ENCODE measurements around the gene CNNM2.
"Not testable (repeated sequence)": the region's sequence is repeated elsewhere in the genome, so short reads cannot be mapped to it uniquely, and the experiment has no call there.

Gene CNNM2

DNA sequence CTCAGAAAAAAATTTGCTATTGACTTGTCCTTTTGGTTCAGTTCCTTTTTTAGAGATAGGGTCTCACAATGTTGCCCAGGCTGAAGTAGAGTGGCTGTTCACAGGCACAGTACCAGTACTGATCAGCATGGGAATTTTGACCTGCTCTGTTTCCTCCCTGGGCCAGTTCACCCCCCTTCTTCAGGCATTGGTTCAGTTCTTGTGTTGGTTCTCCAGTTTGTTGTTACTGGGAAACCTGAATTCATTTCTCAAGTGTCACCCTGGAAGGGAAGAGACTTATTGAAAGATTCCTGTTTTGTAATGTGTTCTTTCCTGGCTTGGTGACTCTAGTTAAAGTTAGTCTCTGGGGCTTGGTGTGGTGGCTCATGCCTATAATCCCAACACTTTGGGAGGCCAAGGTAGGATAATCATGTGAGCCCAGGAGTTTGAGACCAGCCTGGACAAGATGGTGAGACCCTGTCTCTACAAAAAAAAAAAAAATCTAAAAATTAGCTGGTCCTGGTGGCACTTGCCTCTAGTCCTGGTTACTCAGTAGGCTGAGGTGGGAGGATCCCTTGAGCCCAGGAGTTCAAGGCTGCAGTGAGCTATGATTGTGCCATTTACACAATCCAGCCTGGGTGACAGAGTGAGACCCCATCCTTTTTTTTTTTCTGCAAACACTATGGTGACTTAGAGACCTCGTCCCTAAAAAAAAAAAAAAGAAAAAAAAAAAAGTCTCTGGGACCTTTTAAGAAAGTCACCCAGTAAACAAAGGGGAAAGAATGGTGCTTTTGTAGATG lies 52.7 kb downstream of the CNNM2 start:
- no peak for DNase-seq

DNA sequence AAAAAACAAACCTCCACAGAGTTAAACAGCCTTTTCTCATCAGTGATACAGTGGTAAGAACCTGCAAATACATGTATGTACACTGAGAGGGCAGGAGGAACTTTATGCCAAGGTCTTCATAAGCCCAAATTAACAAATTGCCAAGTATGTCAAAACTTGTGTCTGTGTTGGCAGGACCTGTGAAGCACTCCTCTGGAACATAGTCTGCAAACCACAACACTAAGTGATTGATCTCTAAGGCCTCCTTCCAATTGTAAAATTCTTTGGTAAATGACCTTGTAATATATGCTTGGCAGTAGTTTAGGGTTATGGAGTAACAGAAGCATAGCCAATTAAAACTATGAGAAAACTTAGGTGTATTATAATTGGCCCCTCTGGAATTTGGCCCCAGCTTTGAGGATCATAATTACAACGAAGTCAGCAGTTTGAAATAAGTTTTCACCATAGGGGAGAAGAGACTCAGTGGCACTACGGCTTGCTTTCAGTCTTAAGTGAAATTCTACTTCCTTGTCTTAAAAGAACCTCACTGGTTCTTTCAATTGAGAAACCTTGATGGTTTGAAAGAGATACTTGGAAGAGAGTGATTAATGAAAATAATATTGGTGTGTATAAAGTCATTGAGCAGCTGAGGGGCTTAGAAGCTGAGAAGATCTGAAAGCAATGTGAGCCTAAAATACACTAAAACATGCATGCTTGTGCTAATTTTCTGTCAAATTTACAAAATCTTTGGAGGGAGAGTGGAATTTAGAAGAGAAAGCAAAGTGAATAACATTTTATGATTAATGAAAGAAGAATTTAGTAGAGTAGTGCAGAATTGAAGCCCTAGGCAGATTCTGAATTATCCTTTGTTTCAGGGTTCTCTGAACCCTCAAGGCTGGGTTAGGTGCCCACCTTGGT lies 57.6 kb downstream of the CNNM2 start:
- no peak for DNase-seq

DNA sequence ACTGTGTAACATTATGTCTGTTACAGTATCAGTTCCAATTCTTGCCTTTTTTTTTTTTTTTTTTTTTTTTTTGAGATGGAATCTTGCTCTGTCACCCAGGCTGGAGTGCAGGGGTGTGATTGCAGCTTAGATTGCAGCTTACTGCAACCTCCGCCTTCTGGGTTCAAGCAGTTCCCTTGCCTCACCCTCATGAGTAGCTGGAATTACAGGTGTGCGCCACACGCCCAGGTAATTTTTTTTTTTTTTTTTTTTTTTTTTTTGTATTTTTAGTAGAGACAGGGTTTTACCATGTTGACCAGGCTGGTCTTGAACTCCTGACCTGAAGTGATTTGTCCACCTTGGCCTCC lies 58.3 kb downstream of the CNNM2 start:
- not testable (repeated sequence) for DNase-seq

DNA sequence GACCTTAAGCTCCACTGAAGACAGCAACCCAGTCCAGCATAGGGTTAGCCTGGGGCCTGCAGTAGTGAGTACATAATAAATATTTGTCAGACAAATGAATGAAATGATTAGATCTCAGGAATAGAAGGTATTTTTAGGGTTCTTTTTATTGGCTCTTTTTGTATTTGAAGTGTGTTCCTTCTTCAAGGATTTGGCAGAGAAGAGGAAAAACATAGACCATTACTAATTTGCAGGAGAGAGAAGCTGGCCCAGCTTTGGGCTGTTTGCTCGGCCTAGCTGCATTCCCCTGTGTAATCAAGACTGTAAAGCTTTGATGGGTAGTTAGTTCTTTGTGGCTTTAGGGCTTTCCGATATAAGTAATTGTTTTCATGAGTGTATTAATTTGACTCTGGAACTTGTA lies 64.2 kb downstream of the CNNM2 start:
- DNase-seq: no peak

DNA sequence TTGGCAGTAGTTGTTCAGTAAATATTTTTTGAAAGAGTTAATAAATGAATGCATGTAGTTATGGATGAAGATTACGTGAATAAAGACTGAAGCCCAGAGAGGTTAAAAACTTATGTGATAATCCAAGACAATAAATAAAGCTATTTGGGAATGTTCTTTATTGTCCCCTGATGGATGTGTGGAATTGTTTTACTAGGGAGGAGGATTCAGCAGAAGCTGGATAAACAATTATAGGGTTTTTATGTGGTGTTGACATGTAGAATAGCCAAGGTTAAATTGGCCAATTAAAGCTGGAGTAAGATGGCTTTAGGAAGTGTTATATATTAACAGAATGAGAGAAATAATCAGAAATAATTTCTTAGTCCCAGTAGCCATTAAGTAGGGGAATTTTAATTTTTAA lies 66.0 kb downstream of the CNNM2 start:
- no peak for DNase-seq

DNA sequence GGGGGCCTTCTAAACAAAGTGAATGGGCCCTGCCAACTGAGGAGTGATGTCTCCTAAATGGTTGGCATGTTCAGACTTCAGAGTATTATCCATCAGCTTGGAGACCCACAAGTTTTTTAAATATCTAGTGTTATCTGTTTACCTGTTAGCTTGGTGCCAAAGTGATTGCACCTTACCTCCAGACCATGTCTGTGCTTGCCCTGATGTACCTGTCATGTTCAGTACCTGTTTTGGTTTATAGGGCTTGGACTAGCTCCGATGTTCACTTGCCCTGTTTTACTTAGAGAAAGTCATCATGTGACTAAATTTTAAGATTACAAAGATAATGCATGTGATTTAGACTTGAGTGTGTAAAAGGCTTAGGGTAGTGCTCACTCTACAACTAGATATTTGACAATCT lies 67.7 kb downstream of the CNNM2 start:
- no peak for DNase-seq

DNA sequence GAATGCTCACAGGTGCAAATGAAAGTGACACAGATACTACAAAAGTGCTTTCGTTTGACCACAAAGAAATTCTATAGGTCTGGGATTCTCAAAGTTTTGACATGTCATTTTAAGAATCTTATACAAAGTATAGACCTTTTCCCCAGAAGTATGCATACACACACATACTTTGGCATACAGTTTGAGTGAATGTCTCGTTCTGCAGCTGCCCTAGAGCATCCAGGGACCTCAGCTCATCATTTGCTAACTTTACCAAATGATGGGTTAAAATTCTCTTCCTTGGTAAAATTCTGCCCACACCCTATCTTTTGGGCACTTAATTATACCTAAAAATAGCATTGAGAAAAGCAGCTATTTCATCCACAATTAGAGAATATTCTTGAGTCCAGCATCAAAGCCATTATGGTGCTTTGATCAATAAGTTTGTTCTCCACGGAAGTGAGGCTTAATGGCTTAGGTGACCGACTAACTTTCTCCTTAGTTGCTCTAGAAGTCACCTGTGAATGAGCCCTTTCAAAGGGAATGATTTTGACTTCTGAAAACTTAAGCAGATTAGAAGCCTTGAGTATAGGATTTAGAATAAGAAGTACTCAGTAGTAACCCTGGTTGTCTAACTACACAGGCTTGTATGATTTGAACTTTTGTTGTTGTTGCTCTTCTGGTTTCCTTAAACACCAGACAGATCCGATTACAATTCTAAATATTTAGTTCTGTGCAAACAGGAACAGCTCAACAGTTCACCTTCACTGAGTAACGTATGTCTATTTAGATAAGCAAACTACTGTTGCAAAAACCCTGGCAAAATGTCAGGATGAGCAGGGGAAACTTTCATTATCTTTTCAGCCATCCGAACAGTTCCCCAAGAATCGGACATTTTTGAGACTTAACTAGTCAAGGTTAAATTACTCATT lies 70.6 kb downstream of the CNNM2 start:
- DNase-seq: no peak

DNA sequence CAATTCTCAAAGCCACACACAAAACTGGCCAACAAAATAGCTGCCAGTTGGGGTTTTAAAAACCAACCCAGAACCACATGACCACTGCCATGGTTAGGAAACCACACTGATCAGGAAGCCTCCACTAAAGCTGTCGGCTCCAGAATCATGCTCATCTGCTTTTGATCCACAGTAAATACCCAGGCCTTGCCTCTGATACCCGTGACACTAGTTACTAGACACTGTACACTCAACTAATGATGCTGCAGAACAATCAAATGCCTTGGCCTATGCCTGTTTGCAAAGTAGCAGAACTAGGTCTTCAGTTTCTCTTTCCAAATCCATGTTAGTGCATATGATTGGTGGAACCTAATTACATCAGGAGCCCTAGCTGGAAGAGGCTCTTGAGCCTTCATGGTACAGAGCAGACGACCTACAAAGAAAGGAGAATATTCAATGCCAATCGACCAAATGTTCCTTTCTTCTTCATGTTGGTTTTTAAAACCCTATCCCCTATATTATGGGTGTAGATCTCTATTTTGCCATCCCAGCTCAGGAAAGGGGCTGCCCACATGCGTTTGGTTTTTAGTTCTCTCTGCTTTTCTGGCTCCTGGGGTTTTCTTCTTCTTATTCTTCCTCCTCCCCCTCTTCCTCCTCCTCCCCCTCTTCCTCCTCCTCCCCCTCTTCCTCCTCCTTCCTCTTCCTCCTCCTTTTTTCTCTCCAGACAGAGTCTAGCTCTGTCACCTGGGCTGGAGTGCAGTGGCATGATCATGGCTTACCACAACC lies 76.6 kb downstream of the CNNM2 start:
- DNase-seq: no peak

DNA sequence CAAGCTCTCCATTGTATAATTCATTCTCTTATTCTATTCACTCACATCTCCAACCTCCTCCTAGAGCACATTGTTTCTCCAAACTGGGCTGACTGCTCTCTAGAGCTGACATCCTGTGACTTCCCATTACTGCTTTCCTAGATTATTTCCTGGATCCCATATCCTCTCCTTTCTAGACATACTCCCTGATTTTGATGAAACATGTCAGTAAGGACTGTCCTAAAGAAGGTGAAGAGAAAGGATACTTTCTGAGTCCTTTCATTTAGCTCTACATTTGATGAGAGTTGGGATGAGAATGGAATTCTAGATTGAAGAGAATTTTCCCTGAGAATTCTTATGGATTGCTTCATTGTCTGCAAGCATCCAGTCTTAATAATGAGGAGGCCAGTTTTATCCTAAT lies 78.8 kb downstream of the CNNM2 start:
- DNase-seq: no peak

DNA sequence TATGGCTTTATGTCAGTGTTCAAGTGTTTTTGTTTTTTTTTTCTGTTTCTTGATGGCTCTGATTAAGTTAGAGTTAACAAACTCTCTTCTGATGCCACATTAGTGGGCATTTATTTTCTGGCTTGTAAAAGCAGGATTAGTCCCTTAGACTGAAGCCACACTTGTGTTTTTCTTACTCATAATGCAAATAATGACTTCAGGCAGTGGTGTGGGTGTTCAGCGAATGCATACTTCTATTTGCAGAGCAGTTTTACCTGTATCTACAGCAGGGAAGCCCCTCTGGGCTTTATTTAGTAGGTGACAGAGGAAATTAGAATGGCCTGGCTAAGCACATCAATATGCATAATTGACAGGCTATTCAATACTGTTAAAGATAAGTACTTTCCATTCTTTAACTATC lies 79.9 kb downstream of the CNNM2 start:
- no peak for DNase-seq

DNA sequence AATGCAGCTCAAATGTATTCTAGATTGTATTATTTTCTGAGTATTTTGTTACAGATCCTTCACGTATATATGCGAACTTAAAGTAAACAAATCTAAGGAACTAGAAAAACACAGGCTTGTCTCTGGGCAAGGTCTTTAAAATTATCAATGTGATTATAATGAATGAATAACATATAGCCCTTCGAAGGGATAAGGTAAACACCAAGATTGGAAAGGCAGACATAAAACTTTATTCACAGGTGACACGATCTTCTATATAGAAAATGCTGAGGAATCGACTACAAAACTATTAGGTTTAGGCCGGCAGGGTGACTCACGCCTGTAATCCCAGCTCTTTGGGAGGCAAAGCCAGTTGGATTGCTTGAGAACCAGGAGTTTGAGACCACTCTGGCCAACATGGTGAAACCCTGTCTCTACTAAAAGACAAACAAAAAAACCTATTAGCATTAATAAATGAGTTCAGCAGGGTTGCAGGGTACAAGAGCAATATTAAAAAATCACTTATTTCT lies 80.4 kb downstream of the CNNM2 start:
- no peak for DNase-seq

DNA sequence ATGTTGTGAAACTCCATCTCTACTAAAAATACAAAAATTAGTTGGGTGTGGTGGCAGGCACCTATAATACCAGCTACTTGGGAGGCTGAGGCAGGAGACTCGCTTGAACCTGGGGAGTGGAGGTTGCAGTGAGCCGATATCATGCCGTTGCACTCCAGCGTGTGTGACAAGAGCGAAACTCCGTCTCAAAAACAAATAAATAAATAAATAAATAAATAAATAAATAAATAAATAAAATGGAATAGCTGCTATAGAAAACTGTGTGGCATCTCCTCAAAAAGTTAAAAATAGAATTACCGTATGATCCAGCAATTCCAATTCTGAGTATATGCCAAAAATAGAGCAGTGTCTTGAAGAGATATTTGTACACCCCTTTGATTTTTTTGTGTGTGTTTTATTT lies 82.0 kb downstream of the CNNM2 start:
- not testable (repeated sequence) for DNase-seq

DNA sequence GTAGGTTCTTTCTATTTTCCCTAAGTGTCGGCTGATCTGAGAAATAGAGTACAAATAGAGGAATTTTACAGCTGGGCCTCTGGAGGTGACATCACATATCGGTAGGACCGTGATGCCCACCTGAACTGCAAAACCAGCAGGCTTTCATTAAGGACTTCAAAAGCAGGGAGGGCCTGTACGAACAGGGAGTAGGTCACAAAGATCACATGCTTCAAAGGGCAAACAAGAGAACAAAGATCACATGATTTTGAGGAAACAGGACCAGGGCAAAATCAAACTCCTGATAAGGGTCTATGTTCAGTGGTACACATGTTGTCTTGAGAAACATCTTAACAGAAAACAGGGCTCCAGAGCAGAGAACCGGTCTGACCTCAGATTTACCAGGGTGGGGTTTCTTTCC lies 88.9 kb downstream of the CNNM2 start:
- no peak for DNase-seq

DNA sequence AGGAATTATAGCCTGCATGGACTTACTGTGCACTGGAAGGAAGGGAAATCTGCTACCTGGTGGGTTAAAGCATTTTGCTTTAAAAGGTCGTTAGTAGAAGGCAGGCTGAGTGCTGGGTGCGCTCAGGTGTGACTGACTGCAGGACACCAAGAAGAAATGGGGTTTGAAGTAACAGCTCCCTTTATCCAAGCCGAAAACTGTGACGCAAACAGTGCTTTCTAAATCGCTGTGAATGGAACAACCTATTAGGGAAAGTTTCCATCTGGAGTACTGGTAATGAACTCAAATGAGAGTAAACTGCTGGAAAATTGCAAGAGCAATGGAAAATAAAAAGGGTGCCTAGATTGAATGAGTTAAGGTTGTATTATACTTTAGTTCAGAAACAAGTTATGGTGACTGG lies 95.3 kb downstream of the CNNM2 start:
- DNase-seq: no peak

DNA sequence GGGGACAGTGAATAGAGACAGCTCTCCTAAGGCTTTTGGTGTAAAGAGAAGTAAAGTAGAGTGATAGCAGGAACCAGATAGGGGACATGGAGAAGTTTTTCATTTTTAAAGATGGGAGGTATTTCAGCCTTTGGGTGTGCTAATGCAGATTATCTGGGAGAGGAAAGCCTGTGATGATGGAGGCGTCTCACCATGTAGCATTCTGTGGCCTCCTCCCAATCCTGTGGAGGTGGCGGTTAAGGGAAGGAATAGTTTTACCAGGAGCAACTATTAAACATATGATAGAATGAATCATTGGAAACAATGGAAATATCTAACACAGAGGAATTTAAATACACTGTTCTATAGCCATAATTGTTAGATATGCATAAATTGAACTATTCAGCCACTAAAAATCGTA lies 101.3 kb downstream of the CNNM2 start:
- DNase-seq: no peak

DNA sequence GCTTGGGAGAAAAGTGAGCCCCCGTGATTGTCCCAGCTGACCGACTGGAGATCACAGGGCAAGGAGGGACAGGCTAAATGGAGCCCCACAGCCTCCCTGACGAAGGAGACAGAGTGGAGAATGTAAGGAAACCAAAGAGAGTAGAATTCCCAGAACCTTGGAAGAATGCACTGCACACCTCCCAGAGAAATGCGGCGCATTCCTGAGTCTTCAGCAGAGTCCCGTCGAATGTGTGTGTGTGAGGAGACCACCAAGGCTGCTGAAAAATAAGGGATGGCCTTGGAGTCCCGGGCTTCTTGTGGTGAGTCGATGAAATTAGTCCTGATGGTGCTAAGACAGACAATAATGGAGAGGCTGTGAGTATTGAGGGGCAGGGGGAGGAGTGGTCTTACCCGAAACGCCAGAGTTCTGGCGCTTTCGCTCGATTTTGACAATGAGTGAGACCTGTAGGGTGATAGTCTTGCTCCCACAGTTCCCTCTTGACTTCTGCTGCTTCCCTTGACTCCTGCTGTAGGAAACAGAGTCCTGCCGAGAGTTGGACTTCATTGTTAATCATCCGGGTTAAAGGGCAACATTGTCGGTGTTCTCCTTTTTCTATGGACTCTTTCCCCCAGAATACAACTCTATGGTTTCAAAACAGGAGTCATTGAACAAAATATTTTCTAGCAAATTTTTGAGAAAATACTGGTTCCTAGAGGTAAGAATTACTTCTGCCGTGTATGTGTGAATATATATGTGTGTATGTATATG lies 103.2 kb downstream of the CNNM2 start:
- DNase-seq: no peak

DNA sequence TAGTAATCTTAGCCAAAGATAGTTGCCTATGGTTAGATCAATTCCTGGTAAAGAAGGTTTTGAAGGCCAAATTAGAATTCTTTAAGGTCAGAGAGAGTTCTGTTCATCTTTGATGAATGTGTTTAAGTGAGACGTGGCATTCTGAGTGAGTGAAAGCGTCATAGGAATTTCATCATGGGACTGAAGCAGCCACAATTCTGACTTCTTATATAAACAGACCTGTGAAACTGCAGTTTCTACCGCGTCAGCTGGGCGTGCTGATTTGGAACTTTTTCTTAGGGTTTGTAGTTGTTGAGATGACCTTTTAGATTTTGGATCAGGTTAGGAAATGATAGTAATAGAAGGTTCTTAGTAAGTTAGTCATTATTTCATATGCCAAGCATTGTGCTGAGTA lies 103.8 kb downstream of the CNNM2 start:
- no peak for DNase-seq

DNA sequence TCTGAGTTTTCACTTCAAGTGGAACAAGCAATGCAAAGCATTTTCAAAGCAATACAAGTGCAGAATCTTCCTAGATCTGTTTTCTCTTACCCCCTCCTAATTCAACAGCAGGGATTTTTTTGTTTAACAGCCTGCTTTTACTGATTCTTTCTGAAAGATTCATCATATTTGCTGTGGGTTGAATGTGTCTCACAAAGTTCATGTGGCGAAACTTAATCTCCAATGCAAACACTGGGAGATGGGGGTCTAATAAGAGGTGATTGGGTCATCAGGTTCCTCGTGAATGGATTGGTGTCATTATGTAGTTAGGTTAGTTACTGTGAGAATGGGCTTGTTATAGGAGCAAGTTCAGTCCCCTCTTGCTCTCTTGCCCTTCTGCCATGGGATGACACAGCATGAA lies 107.6 kb downstream of the CNNM2 start:
- DNase-seq: no peak

DNA sequence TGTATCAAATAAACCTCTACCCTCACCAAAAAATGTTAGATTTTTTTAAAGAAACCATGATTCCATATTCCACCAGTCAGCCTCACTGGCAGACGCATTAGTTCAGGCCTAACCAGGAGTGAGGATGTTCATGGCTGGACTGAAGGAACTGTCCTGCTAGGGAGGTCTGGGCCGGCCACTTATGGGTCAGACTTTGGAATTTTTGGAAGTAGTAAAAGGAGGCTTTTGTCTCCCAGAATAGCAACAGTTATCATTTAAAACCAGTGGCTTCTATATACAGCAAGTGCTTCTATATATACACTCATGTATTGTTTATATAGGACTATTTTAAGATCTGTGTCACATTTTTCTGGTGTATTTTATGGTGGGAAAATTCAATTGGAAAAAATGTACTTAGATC lies 120.5 kb downstream of the CNNM2 start:
- DNase-seq: no peak

DNA sequence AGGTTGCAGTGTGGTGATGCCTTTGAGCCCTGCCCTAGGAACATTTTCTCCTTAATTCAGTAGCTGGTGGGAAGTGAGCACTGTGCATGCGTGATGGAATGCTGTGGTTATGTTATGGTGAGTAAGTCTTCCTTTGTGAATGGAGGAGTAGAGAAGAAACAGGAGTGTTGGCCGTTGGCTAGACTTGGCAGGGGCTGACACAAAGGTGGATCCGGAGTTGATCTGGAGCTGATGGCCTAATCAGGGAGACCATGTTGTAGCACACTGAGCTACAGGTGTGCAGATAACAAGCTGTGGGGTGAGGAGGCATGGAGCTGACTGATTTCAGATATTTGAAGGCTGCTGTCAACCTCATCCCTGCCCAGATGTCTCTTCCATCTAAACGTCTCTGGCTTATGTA lies 122.3 kb downstream of the CNNM2 start:
- no peak for DNase-seq

DNA sequence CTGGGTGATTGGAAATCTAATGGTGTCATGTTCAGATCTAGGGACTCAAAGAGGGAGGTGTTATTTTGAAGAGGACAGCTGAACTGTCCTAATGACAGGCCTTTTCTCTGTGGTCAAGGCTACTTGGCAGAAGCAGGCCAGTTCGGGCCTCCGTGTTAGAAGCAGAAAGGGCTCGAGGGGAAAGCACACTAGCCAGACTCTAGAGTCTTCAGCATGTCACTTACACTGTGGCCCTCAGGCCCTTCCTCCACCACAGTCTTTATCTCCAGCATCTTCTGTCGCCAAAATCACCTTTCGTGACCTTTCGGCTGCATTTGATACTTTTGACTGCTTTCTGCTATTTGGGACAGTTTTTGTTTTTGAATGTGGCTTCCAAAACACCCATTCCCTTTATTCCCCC lies 123.3 kb downstream of the CNNM2 start:
- no peak for DNase-seq

DNA sequence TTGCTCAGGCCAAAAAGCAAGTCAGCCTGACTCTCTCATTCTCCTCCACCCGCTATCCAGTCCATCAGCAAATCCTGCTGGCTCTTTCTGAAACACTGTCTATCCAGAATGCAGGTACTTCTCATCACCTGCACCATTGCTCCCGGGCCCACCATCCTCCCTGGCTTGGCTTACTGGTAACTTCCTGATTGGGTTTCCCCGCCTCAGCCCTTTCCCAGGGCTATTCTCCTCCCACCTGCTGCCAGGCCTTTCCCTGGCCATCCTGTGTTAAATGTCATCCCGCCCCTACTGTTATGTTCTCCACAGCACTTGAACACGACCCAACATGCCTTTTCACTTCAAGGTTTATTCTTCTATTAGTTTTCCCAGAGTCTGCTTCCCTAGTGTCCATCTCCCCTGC lies 124.0 kb downstream of the CNNM2 start:
- DNase-seq: peak; percentile 77
